Neutrophil (primary cell): ENCODE measurements around the gene EPAS1.

Source experiments
- H3K27ac ChIP-seq: fragments of 200-600 bp; sonication (generic); 2 replicates; pipeline ENCODE4 v1.5.1; 2016; ENCODE audit warnings: mild to moderate bottlenecking, moderate library complexity
- H3K27me3 ChIP-seq: fragments of 200-600 bp; sonication (generic); 2 replicates; pipeline ENCODE4 v1.6.0; 2016; ENCODE audit warnings: mild to moderate bottlenecking
- H3K36me3 ChIP-seq: fragments of 200-600 bp; sonication (generic); 2 replicates; pipeline ENCODE4 v1.5.1; 2017
- H3K4me1 ChIP-seq, 2 experiments: fragments of 200-600 bp in 1 of 2; sonication (generic) in 1 of 2; 1 replicate in 1 of 2; 2 replicates in 1 of 2; pipeline versions ENCODE4 v1.5.1 to v1.6.1; 2013 to 2016; ENCODE audit warnings: low read depth in 1 of 2, low read length in 1 of 2, mild to moderate bottlenecking in 1 of 2, moderate library complexity in 1 of 2; ENCODE audit not compliant: control insufficient read depth in 1 of 2, insufficient read depth in 1 of 2
- H3K4me3 ChIP-seq, 2 experiments: fragments of 200-600 bp in 1 of 2; sonication (generic) in 1 of 2; 1 replicate in 1 of 2; 2 replicates in 1 of 2; pipeline ENCODE4 v1.5.1; 2013 to 2016; ENCODE audit warnings: low read depth in 1 of 2, low read length in 1 of 2, mild to moderate bottlenecking in 1 of 2, moderate library complexity in 1 of 2
- H3K9me3 ChIP-seq: fragments of 200-600 bp; sonication (generic); 2 replicates; pipeline ENCODE4 v1.5.1; 2016
- CTCF ChIP-seq: fragments of 200-600 bp; sonication (generic); IDR thresholded peaks from 2 replicates; pipeline ENCODE4 v1.5.1; 2016; ENCODE audit warnings: antibody characterized with exemption

Gene EPAS1

DNA sequence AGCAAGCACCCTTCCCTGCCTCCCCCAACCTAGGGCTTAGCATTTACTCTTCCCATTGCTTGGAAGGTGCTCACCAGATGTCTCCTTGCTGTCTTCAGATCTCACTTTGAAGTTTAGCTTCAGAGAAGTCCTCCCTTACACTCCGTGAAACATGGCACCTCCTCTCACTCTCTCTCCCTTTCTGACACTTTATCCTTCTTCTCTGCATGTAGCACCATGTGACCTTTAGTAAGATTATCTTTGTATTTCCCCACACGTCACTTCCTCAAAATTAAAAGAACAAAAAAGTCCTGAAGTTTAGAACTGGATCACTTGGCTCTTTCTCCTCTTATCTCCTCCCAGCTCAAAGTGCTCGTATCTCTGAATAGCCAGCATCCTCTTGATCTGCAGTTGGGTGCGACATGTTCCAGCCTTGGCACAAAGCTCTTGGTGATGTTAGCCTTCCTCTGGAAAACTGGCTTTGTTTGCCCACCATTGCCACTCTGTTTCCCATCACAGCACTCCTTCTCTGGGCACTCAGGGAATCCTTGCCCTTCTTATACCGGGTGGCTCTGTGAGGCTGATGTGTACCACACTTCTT, 40.6 kb upstream of the EPAS1 start:
- TF ChIP-seq CTCF, result no peak
- H3K36me3 ChIP-seq, result no peaks in the 10 kb centered on the region
- no peaks in the 10 kb centered on the region for H3K27me3 ChIP-seq
- H3K9me3 ChIP-seq, result no peaks in the 10 kb centered on the region
- H3K4me3 ChIP-seq, result no peak overlapping the region
- H3K4me1 ChIP-seq, result no peaks in the 10 kb centered on the region
- no peak overlapping the region for H3K27ac ChIP-seq

DNA sequence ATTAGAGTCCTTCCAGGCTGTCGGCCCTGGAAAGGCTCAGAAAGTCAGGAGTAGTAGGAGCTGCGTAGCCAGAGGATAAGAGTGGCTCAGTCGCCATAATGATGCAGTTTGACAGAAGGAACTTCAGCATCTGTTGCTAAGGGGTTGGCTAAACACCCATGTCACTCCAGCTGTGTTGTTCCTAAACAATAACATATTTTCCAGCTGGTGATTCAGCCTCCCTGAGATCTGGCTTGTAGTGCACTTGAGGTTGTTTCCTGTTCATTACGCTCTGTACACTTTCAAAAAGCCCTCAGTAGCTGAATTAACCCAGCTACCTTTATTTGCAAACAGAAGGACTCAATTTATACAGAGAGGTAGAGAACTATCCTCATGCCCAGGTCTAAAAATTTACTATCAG, 39.7 kb upstream of the EPAS1 start:
- Histone ChIP-seq H3K4me3 (no peak overlapping the region), H3K9me3 (no peaks in the 10 kb centered on the region), H3K36me3 (no peaks in the 10 kb centered on the region), H3K4me1 (no peaks in the 10 kb centered on the region), H3K27me3 (no peaks in the 10 kb centered on the region), H3K27ac (no peak overlapping the region)
- no peak for TF ChIP-seq CTCF

GRCh38 chr2:46257980-46258379, 39.2 kb upstream of the EPAS1 start:
- H3K36me3 ChIP-seq, result no peaks in the 10 kb centered on the region
- H3K27ac ChIP-seq, result no peak overlapping the region
- no peaks in the 10 kb centered on the region for H3K9me3 ChIP-seq
- no peaks in the 10 kb centered on the region for H3K27me3 ChIP-seq
- H3K4me1 ChIP-seq, result no peaks in the 10 kb centered on the region
- TF ChIP-seq CTCF, result no peak
- no peak overlapping the region for H3K4me3 ChIP-seq

DNA sequence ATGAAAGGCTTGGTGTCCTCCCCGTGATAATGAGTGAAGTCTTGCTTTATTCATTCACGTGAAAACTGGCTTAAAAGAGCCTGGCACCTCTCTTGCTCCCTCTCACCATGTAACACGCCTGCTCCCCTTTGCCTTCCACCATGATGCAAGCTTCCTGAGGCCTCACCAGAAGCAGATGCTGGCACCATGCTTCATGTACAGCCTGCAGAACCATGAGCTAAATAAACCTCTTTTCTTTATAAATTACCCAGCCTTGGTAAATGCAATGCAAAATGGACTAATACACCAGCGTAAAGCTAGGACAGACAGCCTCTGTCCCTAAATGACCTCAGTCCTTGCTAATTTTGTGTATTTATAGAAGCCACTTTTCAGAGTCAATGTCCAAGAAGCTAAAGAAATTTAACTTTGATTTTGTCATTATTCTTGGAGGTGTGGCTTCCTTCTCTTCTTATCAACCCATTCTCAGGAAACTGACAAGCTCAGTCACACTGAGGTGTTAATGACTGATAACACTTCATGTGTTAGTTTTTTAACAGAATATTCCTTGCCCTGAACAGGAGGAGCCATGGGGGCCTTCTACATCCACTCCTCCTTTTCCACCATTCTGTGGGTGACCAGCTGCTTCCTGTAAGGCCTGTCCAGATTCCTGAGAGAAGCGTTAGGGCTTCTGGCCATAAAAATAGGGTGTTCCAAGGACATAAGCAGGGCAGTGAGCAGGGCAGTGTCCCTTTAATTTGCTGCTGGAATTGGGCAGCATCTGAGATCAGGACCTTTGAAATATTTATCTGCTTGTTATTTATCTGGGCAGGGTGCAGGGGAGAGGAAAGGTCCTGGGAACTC, 38.0 kb upstream of the EPAS1 start:
- no peak for TF ChIP-seq CTCF
- no peaks in the 10 kb centered on the region for H3K4me1 ChIP-seq
- H3K36me3 ChIP-seq, result no peaks in the 10 kb centered on the region
- no peaks in the 10 kb centered on the region for H3K9me3 ChIP-seq
- H3K4me3 ChIP-seq, result no peak overlapping the region
- no peaks in the 10 kb centered on the region for H3K27me3 ChIP-seq
- H3K27ac ChIP-seq, result no peak overlapping the region

DNA sequence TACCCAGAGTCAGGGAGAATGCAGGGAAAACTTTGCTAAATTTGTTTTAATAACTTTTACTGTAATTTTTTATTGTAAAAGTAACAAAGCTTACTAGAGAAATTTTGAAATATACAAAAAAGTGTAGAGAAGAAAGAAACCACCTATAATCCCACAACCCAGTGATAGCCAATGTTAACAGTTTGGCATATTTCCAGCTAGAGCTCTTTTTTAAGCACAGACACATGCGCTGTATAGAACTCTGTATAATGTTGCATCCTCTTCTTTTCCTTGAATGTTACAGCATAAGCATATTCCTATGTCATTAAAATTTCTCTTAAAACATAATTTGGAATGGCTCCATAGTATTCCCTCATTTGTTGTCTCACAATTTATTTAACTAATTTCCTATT, 37.4 kb upstream of the EPAS1 start:
- Histone ChIP-seq H3K4me1 (no peaks in the 10 kb centered on the region), H3K27ac (no peak overlapping the region), H3K4me3 (no peak overlapping the region), H3K9me3 (no peaks in the 10 kb centered on the region), H3K27me3 (no peaks in the 10 kb centered on the region), H3K36me3 (no peaks in the 10 kb centered on the region)
- TF ChIP-seq CTCF, result no peak
